Measurements from ENCODE around the gene CAGE1. TPM values are rescaled to one million over a fixed set of nuclear protein-coding genes. Genes with fewer than 3 reads are reported as not detected.

Gene CAGE1
- polyA plus RNA-seq, 1 donor (not counting 4 experiments of a cell fraction or from before 2014, with no cell fraction given): 0.04 TPM

DNA sequence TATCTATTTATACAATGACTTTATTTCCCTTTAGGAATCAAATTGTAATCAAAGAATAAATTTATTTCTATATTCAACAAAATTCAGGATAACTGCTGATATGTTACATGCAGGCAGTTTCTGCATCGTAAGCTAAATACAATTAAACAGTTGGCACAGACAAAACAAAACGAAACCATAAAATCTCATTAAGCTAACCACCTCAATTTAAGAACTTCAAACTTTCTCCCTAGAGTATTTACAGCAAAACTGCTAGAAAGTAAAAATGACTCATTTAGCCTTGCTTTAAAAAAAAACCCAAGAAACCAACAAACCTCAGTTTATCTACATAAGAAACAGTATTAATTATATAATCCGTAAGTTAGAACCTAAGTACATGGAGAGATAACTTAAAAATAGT, 93.6 kb downstream of the CAGE1 start:
- FAIRE-seq (no peak), DNase-seq (ENCODE audit: low read depth, low spot score) (no peak)
- Histone ChIP-seq H3K27me3 (ENCODE audit: control insufficient read depth, extremely low read depth, insufficient read depth, low read length) (no peaks in the 10 kb centered on the region), H2AFZ (ENCODE audit: control insufficient read depth, low read length) (no peak overlapping the region), H3K4me3 (ENCODE audit: control insufficient read depth in 2 of 3, extremely low read depth in 1 of 3, insufficient read depth in 2 of 3, low read depth in 1 of 3, low read length in 3 of 3) (no peak overlapping the region), H3K36me3 (ENCODE audit: control insufficient read depth in 2 of 2, extremely low read depth in 1 of 2, insufficient read depth in 2 of 2, low read length in 2 of 2) (peaks cover 11 to 39% of the 10 kb centered on the region in 2 experiments), H3K9me1 (ENCODE audit: control insufficient read depth, extremely low read depth, insufficient read depth, low read length) (no peaks in the 10 kb centered on the region), H3K4me2 (ENCODE audit: control insufficient read depth, extremely low read depth, insufficient read depth, low read depth, low read length) (no peak overlapping the region), H3K79me2 (ENCODE audit: control insufficient read depth, insufficient read depth, low read length) (peaks cover 4% of the 10 kb centered on the region), H4K20me1 (ENCODE audit: control insufficient read depth, extremely low read depth, insufficient read depth, low read length) (no peaks in the 10 kb centered on the region), H3K9ac (ENCODE audit: control insufficient read depth, extremely low read depth, insufficient read depth, low read length) (no peak overlapping the region), H3K27ac (ENCODE audit: control insufficient read depth, insufficient read depth, low read length) (no peak overlapping the region), H3K4me1 (ENCODE audit: control insufficient read depth, extremely low read depth, insufficient read depth, low read length) (no peaks in the 10 kb centered on the region), H3K9me3 (ENCODE audit: control insufficient read depth, low read depth, low read length) (no peaks in the 10 kb centered on the region)
- TF ChIP-seq, protein P1, sequence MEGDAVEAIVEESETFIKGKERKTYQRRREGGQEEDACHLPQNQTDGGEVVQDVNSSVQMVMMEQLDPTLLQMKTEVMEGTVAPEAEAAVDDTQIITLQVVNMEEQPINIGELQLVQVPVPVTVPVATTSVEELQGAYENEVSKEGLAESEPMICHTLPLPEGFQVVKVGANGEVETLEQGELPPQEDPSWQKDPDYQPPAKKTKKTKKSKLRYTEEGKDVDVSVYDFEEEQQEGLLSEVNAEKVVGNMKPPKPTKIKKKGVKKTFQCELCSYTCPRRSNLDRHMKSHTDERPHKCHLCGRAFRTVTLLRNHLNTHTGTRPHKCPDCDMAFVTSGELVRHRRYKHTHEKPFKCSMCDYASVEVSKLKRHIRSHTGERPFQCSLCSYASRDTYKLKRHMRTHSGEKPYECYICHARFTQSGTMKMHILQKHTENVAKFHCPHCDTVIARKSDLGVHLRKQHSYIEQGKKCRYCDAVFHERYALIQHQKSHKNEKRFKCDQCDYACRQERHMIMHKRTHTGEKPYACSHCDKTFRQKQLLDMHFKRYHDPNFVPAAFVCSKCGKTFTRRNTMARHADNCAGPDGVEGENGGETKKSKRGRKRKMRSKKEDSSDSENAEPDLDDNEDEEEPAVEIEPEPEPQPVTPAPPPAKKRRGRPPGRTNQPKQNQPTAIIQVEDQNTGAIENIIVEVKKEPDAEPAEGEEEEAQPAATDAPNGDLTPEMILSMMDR (optimal IDR thresholded peaks at IDR 0.05 in 1 of 3, IDR thresholded peaks at IDR 0.05 in 1 of 3, conservative IDR thresholded peaks at IDR 0.05 in 1 of 3; ENCODE audit: extremely low read depth in 1 of 3, insufficient read depth in 2 of 3, low read length in 3 of 3): no peak
- TF ChIP-seq EZH2 (IDR thresholded peaks at IDR 0.05; ENCODE audit: low read length): no peak
- dilution Hi-C loops (cut with MboI; ENCODE audit: extremely low pct_ligation_motif_present, low sequenced_read_pairs): loop anchor here (25.0 kb wide), 1 partner anchor 316 kb away; no protein-coding TSS in a partner anchor

DNA sequence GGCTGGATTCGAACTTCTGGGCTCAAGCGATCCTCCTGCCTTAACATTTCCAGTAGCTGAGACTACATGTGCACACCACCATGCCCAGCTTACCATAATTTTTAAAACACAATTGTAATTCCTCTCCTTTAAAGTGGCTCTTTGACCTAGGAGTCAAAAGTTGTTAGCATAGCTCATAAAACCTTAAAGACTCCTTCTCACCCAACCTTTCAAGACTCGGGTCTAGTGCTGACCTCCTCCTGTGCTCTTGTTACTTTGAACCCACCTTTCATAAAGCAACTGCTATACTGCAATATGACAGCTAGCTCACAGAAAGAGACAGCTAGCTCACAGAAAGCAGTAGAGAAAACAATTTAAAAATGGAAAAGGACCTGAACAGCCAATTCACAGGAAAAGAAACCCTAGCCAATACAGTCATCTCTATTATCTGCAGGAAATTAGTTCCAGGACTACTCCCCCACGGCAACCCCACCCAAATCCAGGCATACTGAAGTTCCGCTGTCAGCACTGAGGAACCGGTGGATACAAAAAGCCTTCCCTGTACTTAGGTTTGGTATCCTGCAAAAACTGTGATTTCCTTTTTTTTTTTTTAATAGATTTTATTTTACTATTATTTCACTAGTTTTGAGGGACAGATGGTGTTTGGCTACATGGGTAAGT, 96.8 kb downstream of the CAGE1 start:
- no peak overlapping the region for H3K9ac ChIP-seq (ENCODE audit: control insufficient read depth, extremely low read depth, insufficient read depth, low read length)
- no peak overlapping the region for H3K27ac ChIP-seq (ENCODE audit: control insufficient read depth, insufficient read depth, low read length)
- H3K9me3 ChIP-seq (ENCODE audit: control insufficient read depth, low read depth, low read length): no peaks in the 10 kb centered on the region
- no peak overlapping the region for H2AFZ ChIP-seq (ENCODE audit: control insufficient read depth, low read length)
- H3K4me3 ChIP-seq (ENCODE audit: control insufficient read depth in 2 of 3, extremely low read depth in 1 of 3, insufficient read depth in 2 of 3, low read depth in 1 of 3, low read length in 3 of 3): no peak overlapping the region
- H3K4me2 ChIP-seq (ENCODE audit: control insufficient read depth, extremely low read depth, insufficient read depth, low read depth, low read length): no peak overlapping the region
- H3K36me3 ChIP-seq (ENCODE audit: control insufficient read depth in 2 of 2, extremely low read depth in 1 of 2, insufficient read depth in 2 of 2, low read length in 2 of 2): peaks cover 8 to 30% of the 10 kb centered on the region in 2 experiments
- no peak for FAIRE-seq
- no peaks in the 10 kb centered on the region for H3K9me1 ChIP-seq (ENCODE audit: control insufficient read depth, extremely low read depth, insufficient read depth, low read length)
- H3K79me2 ChIP-seq (ENCODE audit: control insufficient read depth, insufficient read depth, low read length): peaks cover 2% of the 10 kb centered on the region
- no peaks in the 10 kb centered on the region for H3K27me3 ChIP-seq (ENCODE audit: control insufficient read depth, extremely low read depth, insufficient read depth, low read length)
- no peak for DNase-seq (ENCODE audit: low read depth, low spot score)
- dilution Hi-C loops (cut with MboI; ENCODE audit: extremely low pct_ligation_motif_present, low sequenced_read_pairs): loop anchor here (25.0 kb wide), 1 partner anchor 320 kb away; no protein-coding TSS in a partner anchor
- H4K20me1 ChIP-seq (ENCODE audit: control insufficient read depth, extremely low read depth, insufficient read depth, low read length): no peaks in the 10 kb centered on the region
- H3K4me1 ChIP-seq (ENCODE audit: control insufficient read depth, extremely low read depth, insufficient read depth, low read length): no peaks in the 10 kb centered on the region
- no peak for TF ChIP-seq EZH2 (IDR thresholded peaks at IDR 0.05; ENCODE audit: low read length)
- TF ChIP-seq, protein P1 (optimal IDR thresholded peaks at IDR 0.05 in 1 of 3, IDR thresholded peaks at IDR 0.05 in 1 of 3, conservative IDR thresholded peaks at IDR 0.05 in 1 of 3; ENCODE audit: extremely low read depth in 1 of 3, insufficient read depth in 2 of 3, low read length in 3 of 3): no peak

Data from keratinocyte (primary cell).